Measurements from ENCODE around the gene LSS. TPM values are rescaled to one million over a fixed set of nuclear protein-coding genes. Genes with fewer than 3 reads are reported as not detected.

LSS gene
- total and polyA plus RNA-seq, 10 of the 15 experiments (the other 5 are each of a cell fraction or from before 2014, with no cell fraction given) = 2.9 to 82.4 (median 27.5) TPM

GRCh38 chr21:46184625-46185555, 43.7 kb downstream of the LSS start (continued):
- TF ChIP-seq, protein P1, sequence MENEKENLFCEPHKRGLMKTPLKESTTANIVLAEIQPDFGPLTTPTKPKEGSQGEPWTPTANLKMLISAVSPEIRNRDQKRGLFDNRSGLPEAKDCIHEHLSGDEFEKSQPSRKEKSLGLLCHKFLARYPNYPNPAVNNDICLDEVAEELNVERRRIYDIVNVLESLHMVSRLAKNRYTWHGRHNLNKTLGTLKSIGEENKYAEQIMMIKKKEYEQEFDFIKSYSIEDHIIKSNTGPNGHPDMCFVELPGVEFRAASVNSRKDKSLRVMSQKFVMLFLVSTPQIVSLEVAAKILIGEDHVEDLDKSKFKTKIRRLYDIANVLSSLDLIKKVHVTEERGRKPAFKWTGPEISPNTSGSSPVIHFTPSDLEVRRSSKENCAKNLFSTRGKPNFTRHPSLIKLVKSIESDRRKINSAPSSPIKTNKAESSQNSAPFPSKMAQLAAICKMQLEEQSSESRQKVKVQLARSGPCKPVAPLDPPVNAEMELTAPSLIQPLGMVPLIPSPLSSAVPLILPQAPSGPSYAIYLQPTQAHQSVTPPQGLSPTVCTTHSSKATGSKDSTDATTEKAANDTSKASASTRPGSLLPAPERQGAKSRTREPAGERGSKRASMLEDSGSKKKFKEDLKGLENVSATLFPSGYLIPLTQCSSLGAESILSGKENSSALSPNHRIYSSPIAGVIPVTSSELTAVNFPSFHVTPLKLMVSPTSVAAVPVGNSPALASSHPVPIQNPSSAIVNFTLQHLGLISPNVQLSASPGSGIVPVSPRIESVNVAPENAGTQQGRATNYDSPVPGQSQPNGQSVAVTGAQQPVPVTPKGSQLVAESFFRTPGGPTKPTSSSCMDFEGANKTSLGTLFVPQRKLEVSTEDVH (IDR thresholded peaks at IDR 0.05; ENCODE audit: low read depth, partially characterized antibody) = peak; percentile 12
- TF ChIP-seq POLR2A (IDR thresholded peaks at IDR 0.05; ENCODE audit: low read depth, low read length) = peak; percentile 44; the same call in 1 of the 2 replicates
- TF ChIP-seq, protein P2, sequence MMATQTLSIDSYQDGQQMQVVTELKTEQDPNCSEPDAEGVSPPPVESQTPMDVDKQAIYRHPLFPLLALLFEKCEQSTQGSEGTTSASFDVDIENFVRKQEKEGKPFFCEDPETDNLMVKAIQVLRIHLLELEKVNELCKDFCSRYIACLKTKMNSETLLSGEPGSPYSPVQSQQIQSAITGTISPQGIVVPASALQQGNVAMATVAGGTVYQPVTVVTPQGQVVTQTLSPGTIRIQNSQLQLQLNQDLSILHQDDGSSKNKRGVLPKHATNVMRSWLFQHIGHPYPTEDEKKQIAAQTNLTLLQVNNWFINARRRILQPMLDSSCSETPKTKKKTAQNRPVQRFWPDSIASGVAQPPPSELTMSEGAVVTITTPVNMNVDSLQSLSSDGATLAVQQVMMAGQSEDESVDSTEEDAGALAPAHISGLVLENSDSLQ (IDR thresholded peaks at IDR 0.05) = peak; percentile 95
- 0 out of 2 replicates have a peak, but pooled peaks have one; percentile 3 for TF ChIP-seq RUNX3 (IDR thresholded peaks at IDR 0.05; ENCODE audit: low read length)
- TF ChIP-seq IKZF1 (conservative IDR thresholded peaks at IDR 0.05) = peak; percentile 39
- 0 out of 2 replicates have a peak, but pooled peaks have one; percentile 12 for TF ChIP-seq CREM (IDR thresholded peaks at IDR 0.05; ENCODE audit: low read depth)
- TF ChIP-seq FOXK2 (IDR thresholded peaks at IDR 0.05) = no peak
- peak; percentile 95 for TF ChIP-seq SP1 (IDR thresholded peaks at IDR 0.05; ENCODE audit: low read depth, low read length)
- TF ChIP-seq, protein P3, sequence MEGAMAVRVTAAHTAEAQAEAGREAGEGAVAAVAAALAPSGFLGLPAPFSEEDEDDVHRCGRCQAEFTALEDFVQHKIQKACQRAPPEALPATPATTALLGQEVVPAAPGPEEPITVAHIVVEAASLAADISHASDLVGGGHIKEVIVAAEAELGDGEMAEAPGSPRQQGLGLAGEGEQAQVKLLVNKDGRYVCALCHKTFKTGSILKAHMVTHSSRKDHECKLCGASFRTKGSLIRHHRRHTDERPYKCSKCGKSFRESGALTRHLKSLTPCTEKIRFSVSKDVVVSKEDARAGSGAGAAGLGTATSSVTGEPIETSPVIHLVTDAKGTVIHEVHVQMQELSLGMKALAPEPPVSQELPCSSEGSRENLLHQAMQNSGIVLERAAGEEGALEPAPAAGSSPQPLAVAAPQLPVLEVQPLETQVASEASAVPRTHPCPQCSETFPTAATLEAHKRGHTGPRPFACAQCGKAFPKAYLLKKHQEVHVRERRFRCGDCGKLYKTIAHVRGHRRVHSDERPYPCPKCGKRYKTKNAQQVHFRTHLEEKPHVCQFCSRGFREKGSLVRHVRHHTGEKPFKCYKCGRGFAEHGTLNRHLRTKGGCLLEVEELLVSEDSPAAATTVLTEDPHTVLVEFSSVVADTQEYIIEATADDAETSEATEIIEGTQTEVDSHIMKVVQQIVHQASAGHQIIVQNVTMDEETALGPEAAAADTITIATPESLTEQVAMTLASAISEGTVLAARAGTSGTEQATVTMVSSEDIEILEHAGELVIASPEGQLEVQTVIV (IDR thresholded peaks at IDR 0.05; ENCODE audit: borderline replicate concordance, partially characterized antibody) = no peak
- no peak for TF ChIP-seq POU2F2 (IDR thresholded peaks at IDR 0.05; ENCODE audit: borderline replicate concordance, low read depth, low read length)

Measured in GM12878 (cell line).